Epithelial cell of esophagus (primary cell): ENCODE results near the gene BTF3.

ENCODE experiments used
- DNase-seq: peaks from one replicate; pipeline ENCODE4 v3.0.0; 2010; ENCODE audit warnings: low read depth
- H3K4me3 ChIP-seq: 2 replicates; pipeline ENCODE4 v1.5.1; 2011; ENCODE audit warnings: mild to moderate bottlenecking, low read length, control low read depth
- TF ChIP-seq, protein P1 (sequence below): IDR thresholded peaks from 2 replicates; pipeline ENCODE4 v1.5.1; 2011; ENCODE audit warnings: low read depth, mild to moderate bottlenecking, low read length, control low read depth, inconsistent platforms; ENCODE audit not compliant: insufficient read depth; ENCODE audit errors: missing control alignments

Gene BTF3

DNA sequence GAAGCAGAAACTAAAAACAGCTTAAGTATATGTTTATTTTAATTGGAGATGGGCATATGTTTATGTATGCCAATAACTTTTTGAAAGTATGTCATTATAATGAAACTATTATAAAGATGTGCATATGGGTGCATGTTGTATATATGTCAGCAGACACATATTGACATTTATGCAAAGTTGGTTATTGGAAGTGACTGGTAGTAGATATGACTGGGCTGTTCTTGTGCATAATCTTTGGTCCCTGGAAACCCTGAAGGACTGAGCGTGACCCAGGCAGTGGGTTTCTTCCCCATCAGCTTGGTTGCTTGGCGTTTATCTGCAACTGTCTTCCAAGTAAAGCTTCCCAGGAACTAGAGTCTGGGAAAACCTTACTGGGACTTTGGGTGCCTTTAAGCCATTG is 41.5 kb downstream of the BTF3 start:
- H3K4me3 ChIP-seq, result no peak overlapping the region
- TF ChIP-seq, protein P1, sequence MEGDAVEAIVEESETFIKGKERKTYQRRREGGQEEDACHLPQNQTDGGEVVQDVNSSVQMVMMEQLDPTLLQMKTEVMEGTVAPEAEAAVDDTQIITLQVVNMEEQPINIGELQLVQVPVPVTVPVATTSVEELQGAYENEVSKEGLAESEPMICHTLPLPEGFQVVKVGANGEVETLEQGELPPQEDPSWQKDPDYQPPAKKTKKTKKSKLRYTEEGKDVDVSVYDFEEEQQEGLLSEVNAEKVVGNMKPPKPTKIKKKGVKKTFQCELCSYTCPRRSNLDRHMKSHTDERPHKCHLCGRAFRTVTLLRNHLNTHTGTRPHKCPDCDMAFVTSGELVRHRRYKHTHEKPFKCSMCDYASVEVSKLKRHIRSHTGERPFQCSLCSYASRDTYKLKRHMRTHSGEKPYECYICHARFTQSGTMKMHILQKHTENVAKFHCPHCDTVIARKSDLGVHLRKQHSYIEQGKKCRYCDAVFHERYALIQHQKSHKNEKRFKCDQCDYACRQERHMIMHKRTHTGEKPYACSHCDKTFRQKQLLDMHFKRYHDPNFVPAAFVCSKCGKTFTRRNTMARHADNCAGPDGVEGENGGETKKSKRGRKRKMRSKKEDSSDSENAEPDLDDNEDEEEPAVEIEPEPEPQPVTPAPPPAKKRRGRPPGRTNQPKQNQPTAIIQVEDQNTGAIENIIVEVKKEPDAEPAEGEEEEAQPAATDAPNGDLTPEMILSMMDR, result no peak
- DNase-seq, result no peak

DNA sequence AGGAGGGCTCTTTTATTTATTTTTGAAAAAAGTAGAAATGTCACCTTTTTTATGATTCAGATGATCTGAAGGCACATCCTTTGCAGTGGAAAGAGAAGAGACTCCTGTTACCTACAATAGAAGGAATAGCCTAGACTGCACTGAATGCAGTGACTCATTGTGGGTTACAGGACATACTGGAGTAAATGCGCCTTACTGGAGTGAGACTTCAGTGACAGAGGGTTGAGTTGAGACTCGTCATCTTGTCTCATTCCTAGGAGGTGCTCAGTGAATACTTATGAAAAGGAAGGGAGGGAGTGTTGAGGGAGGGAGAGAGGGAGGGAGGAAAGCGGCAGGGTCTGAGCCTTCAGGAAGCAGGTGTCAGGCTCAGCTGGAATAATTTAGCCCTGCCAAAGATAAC is 42.0 kb downstream of the BTF3 start:
- peak; percentile 97 for DNase-seq
- TF ChIP-seq, protein P1, result no peak

DNA sequence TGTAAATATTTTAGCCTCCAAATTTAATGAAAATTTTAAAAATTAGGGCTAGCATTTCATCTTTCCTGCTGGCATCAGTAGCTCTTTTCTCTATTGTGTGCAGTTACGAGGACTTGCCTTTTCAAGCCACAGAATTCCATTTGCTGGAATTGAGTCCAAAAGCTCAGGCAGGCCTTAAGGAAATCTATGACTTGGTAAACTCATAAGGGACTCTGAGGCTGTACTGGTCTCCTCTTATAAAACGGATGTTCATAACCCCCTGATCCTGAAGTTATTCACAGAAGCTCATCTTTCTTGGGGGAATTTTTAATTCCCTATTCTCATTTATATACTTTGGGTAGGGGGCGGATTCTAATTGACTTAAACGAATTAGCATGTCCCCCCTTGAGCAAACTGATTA is 43.8 kb downstream of the BTF3 start:
- TF ChIP-seq, protein P1, result no peak
- no peak for DNase-seq

More for the DNA sequence above, 42.0 kb downstream of the BTF3 start:
- H3K4me3 ChIP-seq, result no peak overlapping the region

DNA sequence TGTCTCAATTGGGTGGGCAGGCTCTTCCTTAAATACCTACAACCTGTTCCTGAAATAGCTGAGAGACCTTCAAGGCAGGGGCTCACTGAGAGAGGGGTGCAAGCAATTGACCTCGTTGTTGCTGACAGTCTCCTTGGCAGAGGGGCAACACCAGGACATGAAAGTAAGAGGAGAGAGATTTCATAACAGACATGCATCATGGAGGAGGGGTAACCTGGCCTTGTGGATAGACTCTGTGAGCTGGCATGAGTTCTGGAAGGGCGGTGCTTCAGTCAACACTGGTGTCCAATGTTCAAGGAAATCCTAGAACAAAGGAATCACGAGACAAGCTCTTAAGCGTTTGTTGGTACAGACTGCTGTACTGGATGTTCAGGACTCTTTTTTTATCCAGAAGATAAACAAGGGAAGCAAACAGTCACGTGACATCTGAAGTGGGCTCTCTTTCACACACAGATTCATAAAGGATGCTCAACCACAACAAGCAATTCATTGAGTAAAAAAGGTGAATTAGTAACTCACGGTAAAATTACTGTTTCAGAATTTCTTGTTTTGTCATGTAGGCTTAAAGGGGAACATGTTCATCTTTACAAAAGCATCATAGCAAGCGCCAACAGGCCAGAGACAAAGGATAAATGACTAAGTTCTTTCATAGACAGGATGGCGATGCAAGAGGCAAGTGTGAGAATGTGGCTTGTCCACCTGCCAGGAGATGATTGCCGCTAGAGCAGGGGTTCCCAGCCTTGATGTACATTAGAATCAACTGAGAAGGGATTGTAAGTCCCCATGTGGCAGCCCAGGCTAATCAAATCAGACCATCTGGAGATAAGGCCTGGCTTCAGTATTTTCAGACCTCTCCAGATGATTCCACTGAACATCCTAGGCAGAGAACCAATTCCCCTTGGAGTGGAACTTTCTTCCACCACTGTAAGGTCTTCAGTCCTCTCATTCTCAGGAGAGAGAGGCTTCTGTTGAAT is 46.5 kb downstream of the BTF3 start:
- TF ChIP-seq, protein P1, result no peak
- DNase-seq, result peak; percentile 91
- no peak overlapping the region for H3K4me3 ChIP-seq

More for the DNA sequence above, 43.8 kb downstream of the BTF3 start:
- no peak overlapping the region for H3K4me3 ChIP-seq

DNA sequence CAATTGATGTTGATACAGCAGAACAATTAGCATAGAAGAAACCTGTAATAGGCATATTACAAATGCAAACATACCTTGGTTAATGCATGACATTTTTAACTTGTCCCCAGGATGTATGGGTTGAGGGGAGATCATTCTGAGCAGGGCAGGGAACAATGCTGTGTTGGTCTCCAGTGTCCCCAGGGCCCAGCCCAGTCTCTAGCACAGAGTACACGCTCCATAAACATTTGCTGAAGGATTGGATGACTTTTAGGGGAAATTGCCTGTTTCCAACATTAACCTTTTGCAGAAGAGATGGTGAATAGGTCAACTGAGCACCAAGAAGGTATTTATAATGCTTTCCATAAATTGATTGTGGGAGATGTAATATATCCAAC is 47.1 kb downstream of the BTF3 start:
- DNase-seq, result no peak
- no peak overlapping the region for H3K4me3 ChIP-seq
- TF ChIP-seq, protein P1, result no peak

DNA sequence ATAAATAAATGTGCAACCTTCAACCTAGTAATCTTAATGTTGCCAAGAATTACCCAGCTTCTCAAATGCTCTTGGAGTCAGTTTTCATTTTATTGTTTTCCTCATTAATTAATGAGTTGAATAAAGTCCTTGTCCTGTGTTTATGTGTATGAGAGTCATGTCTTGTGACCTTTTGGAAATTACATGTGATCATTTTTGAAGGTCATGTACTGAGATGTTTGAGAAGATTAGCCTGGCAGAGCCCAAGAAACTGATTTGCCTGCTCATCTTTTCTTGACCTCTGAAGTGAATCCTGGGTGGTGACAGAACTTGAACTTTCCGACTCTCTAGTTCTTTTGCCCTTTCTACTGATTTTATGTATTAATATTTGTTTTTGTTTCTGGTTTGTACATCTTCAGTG is 51.8 kb downstream of the BTF3 start:
- DNase-seq, result no peak
- TF ChIP-seq, protein P1, result no peak
- no peak overlapping the region for H3K4me3 ChIP-seq

DNA sequence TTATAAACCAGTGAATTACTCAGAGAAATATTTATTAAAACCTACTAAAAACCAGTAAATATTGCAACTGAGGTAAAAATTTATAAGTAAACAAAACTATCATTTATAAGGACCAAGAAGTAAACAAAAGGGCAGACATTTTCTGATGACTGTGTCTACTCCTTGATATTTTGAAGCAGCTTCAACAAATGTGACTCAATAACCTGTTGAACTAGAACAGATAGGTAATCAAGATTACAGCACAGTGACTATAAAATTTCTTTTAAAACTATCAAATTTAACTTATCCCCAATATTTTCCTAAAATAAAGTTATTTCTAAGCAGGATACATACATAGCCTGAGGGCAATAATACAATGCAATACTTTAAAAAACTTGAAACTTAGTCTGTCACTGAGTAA is 54.4 kb downstream of the BTF3 start:
- H3K4me3 ChIP-seq, result no peak overlapping the region
- TF ChIP-seq, protein P1, result no peak
- peak; percentile 25 for DNase-seq
